Retinal pigment epithelial cell (primary cell): Measurements from ENCODE around the gene LRRC27.
"Not testable (repeated sequence)": the region's sequence is repeated elsewhere in the genome, so short reads cannot be mapped to it uniquely, and the experiment has no call there.

Source experiments
- DNase-seq: peaks from one replicate; pipeline ENCODE4 v3.0.0-alpha.2; 2010; ENCODE audit warnings: low read depth
- H3K4me3 ChIP-seq: 2 replicates; pipeline ENCODE4 v1.5.1; 2011; ENCODE audit warnings: mild to moderate bottlenecking, low read length, control low read depth, moderate library complexity
- CTCF ChIP-seq: conservative IDR thresholded peaks from 2 replicates; pipeline ENCODE4 v1.5.1; 2011; ENCODE audit warnings: low read depth, low read length, control low read depth, inconsistent platforms

The LRRC27 gene

GRCh38 chr10:132292287-132293200 lies 39.4 kb upstream of the LRRC27 start:
- no peak for TF ChIP-seq CTCF
- no peak for DNase-seq
- H3K4me3 ChIP-seq, result no peak overlapping the region

- TF ChIP-seq CTCF, result no peak
- DNase-seq, result no peak
- H3K4me3 ChIP-seq, result no peak overlapping the region
These were observed 38.7 kb upstream of the LRRC27 start for GRCh38 chr10:132293201-132293812.

- no peak for DNase-seq
- no peak overlapping the region for H3K4me3 ChIP-seq
- TF ChIP-seq CTCF, result no peak
These were observed 38.0 kb upstream of the LRRC27 start for GRCh38 chr10:132293813-132294520.

DNA sequence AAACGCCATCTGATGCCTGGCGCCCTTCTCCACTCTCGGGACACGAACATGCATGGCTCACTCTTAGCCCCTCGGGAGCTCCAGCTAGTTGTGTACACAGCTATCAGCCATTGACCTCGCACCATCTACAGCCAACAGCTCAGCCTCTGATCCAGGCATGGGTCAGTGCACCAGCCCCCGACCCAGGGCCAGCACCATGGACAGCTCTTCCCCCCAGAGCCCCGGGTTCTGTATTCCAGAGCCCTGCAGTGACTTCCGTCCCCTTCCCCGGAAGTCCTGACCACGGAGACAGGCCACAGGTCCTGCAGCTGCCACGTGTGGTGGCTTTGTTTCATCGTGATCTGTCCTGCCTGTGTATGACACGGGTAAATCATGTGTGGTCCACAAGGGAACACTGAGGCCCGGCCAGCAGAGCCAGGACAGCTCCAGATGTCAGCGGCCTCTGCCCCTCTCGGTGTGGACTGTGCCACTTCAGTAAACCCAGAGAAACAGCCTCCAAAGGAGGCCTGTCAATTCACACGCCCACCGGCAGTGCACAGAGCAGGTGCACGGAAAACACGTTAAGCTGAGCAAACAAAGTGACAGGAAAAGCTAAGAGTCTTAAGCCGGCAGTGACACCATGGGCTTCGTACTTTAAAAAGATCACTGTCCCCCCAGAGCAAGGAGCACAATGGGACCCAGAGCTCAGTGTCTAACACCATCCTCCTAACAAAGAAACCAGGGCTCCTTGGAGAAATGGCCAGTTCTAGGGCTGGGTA lies 37.3 kb upstream of the LRRC27 start:
- no peak for DNase-seq
- no peak overlapping the region for H3K4me3 ChIP-seq
- no peak for TF ChIP-seq CTCF

DNA sequence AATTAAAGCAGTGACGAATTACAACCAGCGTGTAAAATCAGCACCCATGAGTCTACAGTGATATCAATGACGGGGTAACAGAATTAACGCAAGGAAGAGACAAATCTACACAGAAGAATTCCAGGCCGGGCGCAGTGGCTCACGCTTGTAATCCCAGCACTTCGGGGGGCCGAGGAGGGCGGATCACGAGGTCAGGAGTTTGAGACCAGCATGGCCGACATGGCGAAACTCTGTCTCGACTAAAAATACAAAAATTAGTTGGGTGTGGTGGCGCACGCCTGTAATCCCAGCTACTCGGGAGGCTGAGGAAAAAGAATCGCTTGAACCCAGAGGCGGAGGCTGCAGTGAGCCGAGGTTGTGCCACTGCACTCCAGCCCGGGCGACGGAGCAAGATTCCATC lies 36.5 kb upstream of the LRRC27 start:
- H3K4me3 ChIP-seq, DNase-seq: not testable (repeated sequence)

DNA sequence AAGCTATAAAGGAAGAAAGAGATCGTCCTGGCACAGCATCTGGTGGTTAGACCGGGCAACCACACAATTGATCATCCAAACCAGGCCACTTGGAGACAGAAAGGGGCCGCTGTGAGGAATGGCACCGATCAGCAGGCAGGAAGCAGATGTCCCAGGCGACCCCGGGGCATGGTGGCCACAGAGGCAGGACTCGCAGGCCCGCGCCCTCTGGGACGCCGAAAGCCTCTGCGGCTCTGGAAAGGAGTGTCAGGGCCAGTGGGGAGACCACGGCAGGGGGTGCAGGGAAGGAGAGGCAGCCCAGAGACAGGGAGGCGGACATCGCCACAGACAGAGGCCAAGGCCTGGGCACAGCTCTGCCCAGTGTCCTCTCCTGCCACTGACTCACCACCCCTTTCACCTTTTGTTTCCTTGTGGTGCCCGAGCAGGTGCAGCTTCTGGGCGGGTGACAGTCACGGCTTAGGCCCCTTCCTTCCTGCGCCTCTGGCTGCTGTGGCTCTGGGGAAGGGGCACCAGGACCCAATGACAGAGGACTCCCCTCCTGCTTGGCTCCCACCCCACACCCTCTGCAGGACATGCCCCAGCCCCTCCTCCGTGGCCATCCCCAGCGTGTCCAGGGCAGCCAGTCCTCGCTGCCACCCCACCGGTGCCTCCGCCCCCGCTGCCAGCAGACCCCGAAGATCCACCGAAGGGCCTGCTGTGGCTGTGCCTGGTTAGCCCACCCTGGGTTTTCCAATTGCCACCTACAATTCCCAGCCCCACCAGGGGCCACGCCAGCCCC lies 35.1 kb upstream of the LRRC27 start:
- no peak for TF ChIP-seq CTCF
- DNase-seq, result no peak
- no peak overlapping the region for H3K4me3 ChIP-seq
